GM12878 (cell line): Measurements from ENCODE around the gene CC2D2B.

Experiments
- EZH2 ChIP-seq: IDR thresholded peaks from 2 replicates; pipeline ENCODE4 v1.6.1; 2012; ENCODE audit warnings: low read depth, mild to moderate bottlenecking, control low read depth, inconsistent platforms, low read length, borderline replicate concordance; ENCODE audit not compliant: control insufficient read depth
- IKZF2 ChIP-seq, 2 experiments: fragments of 450-650 bp; IDR thresholded peaks; 2 replicates each; pipeline ENCODE4 v1.6.1; 2017; ENCODE audit warnings: mild to moderate bottlenecking in 2 of 2, moderate library complexity in 2 of 2
- MLLT1 ChIP-seq: fragments of 450-650 bp; IDR thresholded peaks from 2 replicates; pipeline ENCODE4 v1.6.1; 2016; ENCODE audit warnings: mild to moderate bottlenecking
- MTA3 ChIP-seq: IDR thresholded peaks from 2 replicates; pipeline ENCODE4 v1.6.1; 2012; ENCODE audit warnings: low read length, inconsistent platforms, borderline replicate concordance
- TARDBP ChIP-seq: IDR thresholded peaks from 2 replicates; pipeline ENCODE4 v1.6.1; 2016; ENCODE audit warnings: borderline replicate concordance
- ZNF384 ChIP-seq: IDR thresholded peaks from 2 replicates; pipeline ENCODE4 v1.6.1; 2012; ENCODE audit warnings: low read depth, mild to moderate bottlenecking, low read length, improper control_type of control experiment, borderline replicate concordance
- TF ChIP-seq, protein P1 (sequence below): IDR thresholded peaks from 2 replicates; pipeline ENCODE4 v1.6.1; 2012; ENCODE audit warnings: low read length, inconsistent platforms
- TF ChIP-seq, protein P2 (sequence below): IDR thresholded peaks from 2 replicates; pipeline ENCODE4 v1.6.1; 2011; ENCODE audit warnings: low read depth, low read length, improper control_type of control experiment, borderline replicate concordance
- TF ChIP-seq, protein P3 (sequence below): IDR thresholded peaks from 2 replicates; pipeline ENCODE4 v1.6.1; 2012; ENCODE audit warnings: low read depth, low read length, improper control_type of control experiment

DNA sequence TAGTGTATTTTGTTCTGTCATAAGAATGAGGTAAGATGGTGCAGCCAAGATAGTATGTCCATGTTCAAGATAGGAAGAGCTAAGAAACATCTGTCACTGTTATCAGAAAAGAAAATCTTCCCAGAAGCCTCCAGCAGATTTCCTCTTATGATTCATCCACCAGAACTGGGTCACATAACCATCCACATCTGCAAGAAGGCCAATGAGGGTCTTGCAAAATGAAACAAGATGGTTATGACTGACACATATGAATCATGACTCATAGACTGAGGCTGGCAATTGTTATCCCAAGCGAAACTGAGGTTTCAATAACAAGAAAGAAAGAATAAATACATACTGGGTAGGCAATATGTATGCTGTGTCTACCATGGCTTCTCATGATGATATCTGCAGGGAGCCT is 165.9 kb downstream of the CC2D2B start:
- TF ChIP-seq MLLT1 (no peak), MTA3 (no peak), EZH2 (no peak), IKZF2 (IDR thresholded peaks at IDR 0.05) (no peak), TARDBP (no peak), ZNF384 (no peak)
- TF ChIP-seq, protein P1, sequence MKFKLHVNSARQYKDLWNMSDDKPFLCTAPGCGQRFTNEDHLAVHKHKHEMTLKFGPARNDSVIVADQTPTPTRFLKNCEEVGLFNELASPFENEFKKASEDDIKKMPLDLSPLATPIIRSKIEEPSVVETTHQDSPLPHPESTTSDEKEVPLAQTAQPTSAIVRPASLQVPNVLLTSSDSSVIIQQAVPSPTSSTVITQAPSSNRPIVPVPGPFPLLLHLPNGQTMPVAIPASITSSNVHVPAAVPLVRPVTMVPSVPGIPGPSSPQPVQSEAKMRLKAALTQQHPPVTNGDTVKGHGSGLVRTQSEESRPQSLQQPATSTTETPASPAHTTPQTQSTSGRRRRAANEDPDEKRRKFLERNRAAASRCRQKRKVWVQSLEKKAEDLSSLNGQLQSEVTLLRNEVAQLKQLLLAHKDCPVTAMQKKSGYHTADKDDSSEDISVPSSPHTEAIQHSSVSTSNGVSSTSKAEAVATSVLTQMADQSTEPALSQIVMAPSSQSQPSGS, result no peak
- TF ChIP-seq, protein P2, sequence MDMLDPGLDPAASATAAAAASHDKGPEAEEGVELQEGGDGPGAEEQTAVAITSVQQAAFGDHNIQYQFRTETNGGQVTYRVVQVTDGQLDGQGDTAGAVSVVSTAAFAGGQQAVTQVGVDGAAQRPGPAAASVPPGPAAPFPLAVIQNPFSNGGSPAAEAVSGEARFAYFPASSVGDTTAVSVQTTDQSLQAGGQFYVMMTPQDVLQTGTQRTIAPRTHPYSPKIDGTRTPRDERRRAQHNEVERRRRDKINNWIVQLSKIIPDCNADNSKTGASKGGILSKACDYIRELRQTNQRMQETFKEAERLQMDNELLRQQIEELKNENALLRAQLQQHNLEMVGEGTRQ, result no peak
- TF ChIP-seq, protein P3, sequence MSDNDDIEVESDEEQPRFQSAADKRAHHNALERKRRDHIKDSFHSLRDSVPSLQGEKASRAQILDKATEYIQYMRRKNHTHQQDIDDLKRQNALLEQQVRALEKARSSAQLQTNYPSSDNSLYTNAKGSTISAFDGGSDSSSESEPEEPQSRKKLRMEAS, result no peak
